ENCODE results near the gene UBTD2. TPM values are rescaled to one million over a fixed set of nuclear protein-coding genes. Genes with fewer than 3 reads are reported as not detected.
"Not testable (repeated sequence)": the region's sequence is repeated elsewhere in the genome, so short reads cannot be mapped to it uniquely, and the experiment has no call there.

UBTD2 gene
- 7.1 TPM for total RNA-seq

- DNase-seq (ENCODE audit: low spot score) (peak; percentile 88), ATAC-seq (peak; percentile 89)
Measured at GRCh38 chr5:172283020-172283861, at the start of gene UBTD2. Gene UBTD2, minus strand, starts transcription at chr5:172283764. Its CDS starts 99 bp downstream, at chr5:172283665.

- not testable (repeated sequence) for ATAC-seq; DNase-seq (ENCODE audit: low spot score)
Measured at GRCh38 chr5:172326901-172327300, 43.3 kb upstream of the UBTD2 start.

GRCh38 chr5:172325452-172325851, 41.9 kb upstream of the UBTD2 start:
- DNase-seq (ENCODE audit: low spot score) = no peak
- ATAC-seq = no peak

- ATAC-seq (no peak), DNase-seq (ENCODE audit: low spot score) (no peak)
Measured at GRCh38 chr5:172322028-172322965, 38.7 kb upstream of the UBTD2 start.

- DNase-seq (ENCODE audit: low spot score) (no peak), ATAC-seq (no peak)
Measured at GRCh38 chr5:172321593-172321992, 38.0 kb upstream of the UBTD2 start.

- DNase-seq (ENCODE audit: low spot score) (no peak), ATAC-seq (no peak)
Measured at GRCh38 chr5:172319708-172320441, 36.3 kb upstream of the UBTD2 start.

- ATAC-seq (no peak), DNase-seq (ENCODE audit: low spot score) (no peak)
Measured at GRCh38 chr5:172315587-172316493, 32.3 kb upstream of the UBTD2 start.

GRCh38 chr5:172313915-172314314, 30.4 kb upstream of the UBTD2 start:
- DNase-seq (ENCODE audit: low spot score) (no peak), ATAC-seq (no peak)

- ATAC-seq = no peak
Measured at GRCh38 chr5:172312286-172312685, 28.7 kb upstream of the UBTD2 start.

GRCh38 chr5:172311605-172312004, 28.0 kb upstream of the UBTD2 start:
- ATAC-seq = no peak
- no peak for DNase-seq (ENCODE audit: low spot score)

More at GRCh38 chr5:172312286-172312685, 28.7 kb upstream of the UBTD2 start:
- no peak for DNase-seq (ENCODE audit: low spot score)

- no peak for DNase-seq (ENCODE audit: low spot score)
- no peak for ATAC-seq
Measured at GRCh38 chr5:172311026-172311425, 27.5 kb upstream of the UBTD2 start.

- DNase-seq (ENCODE audit: low spot score) = no peak
- ATAC-seq = no peak
Measured at GRCh38 chr5:172305380-172305779, 21.8 kb upstream of the UBTD2 start.

- ATAC-seq (no peak), DNase-seq (ENCODE audit: low spot score) (no peak)
Measured at GRCh38 chr5:172303572-172304335, 20.2 kb upstream of the UBTD2 start.

GRCh38 chr5:172303162-172303561, 19.6 kb upstream of the UBTD2 start:
- ATAC-seq (peak; percentile 51), DNase-seq (ENCODE audit: low spot score) (no peak)

- peak; percentile 34 for ATAC-seq
- DNase-seq (ENCODE audit: low spot score) = no peak
Measured at GRCh38 chr5:172302047-172302710, 18.6 kb upstream of the UBTD2 start.

- ATAC-seq = no peak
- DNase-seq (ENCODE audit: low spot score) = no peak
Measured at GRCh38 chr5:172299916-172300439, 16.4 kb upstream of the UBTD2 start.

GRCh38 chr5:172294831-172295230, 11.3 kb upstream of the UBTD2 start:
- DNase-seq (ENCODE audit: low spot score) = no peak
- ATAC-seq = no peak

GRCh38 chr5:172293745-172294342, 10.3 kb upstream of the UBTD2 start:
- DNase-seq (ENCODE audit: low spot score) = no peak
- peak; percentile 19 for ATAC-seq

All from left lobe of liver (tissue), 2 donors.